Stimulated activated CD4-positive, alpha-beta T cell treated with anti-CD3 and anti-CD28 coated beads, Interleukin-12 subunit alpha, Interleukin-12 subunit beta, amount 100 ng/mL, for 4 hours (primary cell): Measurements from ENCODE around the gene TMEM91.

Experiments used
- DNase-seq: peaks from one replicate; pipeline ENCODE4 v3.0.0-alpha.2; 2020

Gene TMEM91

DNA sequence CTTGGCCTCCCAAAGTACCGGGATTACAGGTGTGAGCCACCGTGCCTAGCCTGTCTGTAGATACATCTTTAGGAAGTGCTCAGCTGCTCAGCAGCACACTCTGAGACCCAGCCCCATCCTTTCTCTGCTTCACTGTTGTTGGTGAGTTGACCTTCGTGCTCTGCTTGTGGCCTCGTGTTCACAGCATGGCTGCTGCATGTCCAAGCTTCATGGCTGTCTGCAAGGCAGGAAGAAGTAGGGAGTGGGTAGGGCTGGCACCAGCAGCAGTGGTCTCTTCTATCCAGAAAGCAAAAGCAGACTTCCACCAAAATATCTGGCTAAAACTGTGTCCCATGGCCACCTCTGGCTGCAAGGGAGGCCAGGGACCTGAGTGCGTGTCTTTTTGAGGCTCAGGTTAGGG is 36.6 kb downstream of the TMEM91 start:
- DNase-seq, result no peak

DNA sequence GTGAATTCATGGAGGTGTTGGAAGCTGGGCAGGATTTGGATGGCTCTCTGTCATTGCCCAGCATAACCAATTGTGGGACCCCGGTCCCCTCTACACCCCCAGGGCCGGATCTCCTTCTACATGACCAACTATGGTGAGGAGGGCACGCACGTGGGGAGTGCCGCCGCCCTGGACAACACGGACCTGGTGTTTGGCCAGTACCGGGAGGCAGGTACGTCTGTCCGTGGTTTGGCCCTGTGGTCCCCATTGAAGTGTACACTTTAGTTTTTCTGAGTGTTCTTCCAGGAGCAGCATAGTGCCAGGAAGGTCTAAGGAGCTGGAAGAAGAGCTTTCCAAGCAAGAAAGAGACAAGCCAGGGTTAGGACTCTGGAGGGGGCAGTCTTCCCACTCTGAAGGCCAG is 37.6 kb downstream of the TMEM91 start:
- DNase-seq, result no peak

GRCh38 chr19:41414461-41414860 is 38.1 kb downstream of the TMEM91 start:
- no peak for DNase-seq

DNA sequence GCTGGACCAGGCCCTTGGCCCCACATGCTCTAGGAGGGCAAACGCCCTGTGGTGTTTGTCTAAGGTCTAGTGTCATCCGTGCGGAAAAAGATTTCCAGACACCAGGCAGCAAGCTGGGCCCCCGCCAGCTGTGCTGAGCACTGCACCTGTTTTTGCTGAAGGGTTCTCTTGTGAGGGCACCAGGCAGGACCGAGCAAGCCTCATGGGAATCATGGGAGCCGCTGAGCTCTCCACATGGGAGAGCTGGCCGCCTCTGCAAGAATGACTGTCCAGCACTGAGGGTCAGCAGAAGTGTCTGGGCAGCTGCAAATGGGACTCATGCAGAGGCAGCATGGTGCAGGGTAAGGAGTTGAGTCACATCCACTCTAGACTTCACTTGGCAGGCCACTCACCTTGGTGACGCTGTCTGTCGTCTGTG is 38.8 kb downstream of the TMEM91 start:
- DNase-seq, result no peak

GRCh38 chr19:41416194-41416674 is 39.9 kb downstream of the TMEM91 start:
- DNase-seq, result no peak

DNA sequence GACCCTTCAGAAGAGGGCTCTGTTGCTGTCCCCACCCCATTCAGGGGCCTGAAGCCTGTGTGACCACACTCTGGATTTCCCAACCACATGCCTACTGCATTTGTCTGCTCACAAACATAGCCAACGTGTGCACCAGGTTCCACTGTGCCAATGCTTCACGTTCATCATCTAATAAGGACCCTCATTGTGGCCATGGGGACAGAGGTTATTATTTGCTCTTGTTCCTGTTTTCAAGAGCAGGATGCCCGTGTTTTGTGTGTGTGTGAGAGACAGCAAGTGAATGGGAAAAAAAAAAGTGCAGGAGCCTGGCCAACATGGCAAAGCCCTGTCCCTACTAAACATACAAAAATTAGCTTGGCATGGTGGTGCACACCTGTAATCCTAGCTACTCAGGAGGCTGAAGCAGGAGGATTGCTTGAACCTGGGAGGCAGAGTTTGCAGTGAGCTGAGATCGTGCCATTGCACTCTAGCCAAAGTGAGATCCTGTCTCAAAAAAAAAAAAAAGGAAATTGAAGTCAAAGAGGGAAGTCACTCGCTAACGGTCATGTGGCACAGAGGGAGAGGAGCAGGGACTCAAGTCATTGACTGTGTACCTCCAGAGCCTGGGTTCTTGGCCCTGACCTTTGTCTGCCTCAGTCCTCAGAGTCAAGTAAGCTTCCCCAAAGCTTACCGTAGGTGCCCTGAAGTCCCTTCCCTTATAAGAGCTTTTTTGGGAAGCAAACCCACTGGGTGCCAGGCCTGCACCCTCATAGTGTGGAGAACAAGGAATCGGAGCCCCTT is 44.0 kb downstream of the TMEM91 start:
- no peak for DNase-seq

GRCh38 chr19:41421314-41421713 is 45.0 kb downstream of the TMEM91 start:
- DNase-seq, result no peak

DNA sequence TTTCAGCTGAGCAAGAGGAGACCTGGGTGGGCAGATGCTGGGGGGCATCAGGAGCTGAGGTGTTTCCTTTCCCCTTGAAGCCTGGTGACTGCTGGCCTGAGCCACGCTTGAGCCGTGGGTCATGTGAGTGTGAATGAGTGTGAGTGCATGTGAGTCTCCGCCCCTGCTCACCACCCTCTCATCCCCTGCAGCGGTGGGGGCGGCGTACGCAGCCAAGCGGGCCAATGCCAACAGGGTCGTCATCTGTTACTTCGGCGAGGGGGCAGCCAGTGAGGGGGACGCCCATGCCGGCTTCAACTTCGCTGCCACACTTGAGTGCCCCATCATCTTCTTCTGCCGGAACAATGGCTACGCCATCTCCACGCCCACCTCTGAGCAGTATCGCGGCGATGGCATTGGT is 45.6 kb downstream of the TMEM91 start:
- DNase-seq, result no peak

DNA sequence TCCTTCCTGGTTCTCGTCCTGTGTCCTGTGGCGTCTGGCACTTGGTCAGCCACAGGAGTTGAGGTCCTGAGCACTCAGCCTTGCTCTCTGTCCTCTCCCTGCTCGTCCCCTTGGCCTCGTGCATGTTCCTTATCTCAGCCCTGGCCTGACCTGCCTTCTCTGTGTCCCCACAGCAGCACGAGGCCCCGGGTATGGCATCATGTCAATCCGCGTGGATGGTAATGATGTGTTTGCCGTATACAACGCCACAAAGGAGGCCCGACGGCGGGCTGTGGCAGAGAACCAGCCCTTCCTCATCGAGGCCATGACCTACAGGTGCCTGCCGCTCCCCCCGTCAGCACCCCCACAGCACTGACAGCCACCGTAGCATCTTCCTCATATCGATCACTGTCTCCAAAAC is 46.1 kb downstream of the TMEM91 start:
- no peak for DNase-seq

GRCh38 chr19:41422955-41423354 is 46.6 kb downstream of the TMEM91 start:
- no peak for DNase-seq

GRCh38 chr19:41424335-41425173 is 48.2 kb downstream of the TMEM91 start:
- no peak for DNase-seq

- no peak for DNase-seq
Observed at GRCh38 chr19:41425174-41426115, 49.1 kb downstream of the TMEM91 start.

- no peak for DNase-seq
Observed at GRCh38 chr19:41426116-41426841, 49.9 kb downstream of the TMEM91 start.

DNA sequence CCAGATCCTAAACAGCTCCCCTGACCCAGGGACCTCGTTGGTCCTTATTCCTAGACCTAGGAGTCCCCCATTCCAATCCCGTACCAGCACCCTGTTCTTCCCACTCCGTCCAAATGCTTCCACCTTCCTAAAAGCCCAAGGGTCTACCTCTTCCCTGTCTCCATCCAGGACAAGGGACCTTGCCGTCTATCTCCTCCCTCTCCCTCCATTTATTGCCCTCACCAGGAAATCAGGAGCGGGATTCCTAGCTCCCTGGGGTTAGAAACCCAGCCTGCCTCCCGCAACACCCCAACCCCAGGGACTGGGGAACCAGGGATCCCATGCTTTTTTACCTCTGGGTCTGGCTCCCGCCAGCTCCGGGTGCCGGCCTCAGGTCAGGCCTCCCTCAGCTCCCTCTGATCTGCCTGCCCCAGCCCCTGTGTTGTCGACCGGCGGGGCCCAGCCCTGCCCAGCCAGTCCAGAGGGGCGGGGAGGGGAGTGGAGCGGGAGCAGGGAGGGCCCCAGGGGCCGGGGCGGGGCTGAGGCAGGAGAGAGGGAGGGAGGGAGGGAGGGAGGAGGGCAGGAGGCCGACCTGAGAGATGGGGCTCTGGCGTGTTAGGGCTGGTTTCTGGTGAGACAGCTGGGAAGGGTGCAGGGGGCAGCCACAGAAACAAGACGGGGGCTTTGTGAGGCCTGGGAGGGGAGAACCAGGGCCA is 50.8 kb downstream of the TMEM91 start, which contains the start of gene B3GNT8:
B3GNT8 (minus strand) TSS at position 423 of the 695 bp plus-strand sequence. CDS start 596 bp downstream, outside the sequence.
- DNase-seq, result peak; percentile 45

GRCh38 chr19:41427647-41428480 is 51.5 kb downstream of the TMEM91 start:
- no peak for DNase-seq

GRCh38 chr19:41428481-41428859 is 52.1 kb downstream of the TMEM91 start:
- DNase-seq, result no peak

GRCh38 chr19:41430922-41431321 is 54.6 kb downstream of the TMEM91 start:
- no peak for DNase-seq

- no peak for DNase-seq
Observed at GRCh38 chr19:41431426-41432386, 55.4 kb downstream of the TMEM91 start.

GRCh38 chr19:41433171-41433570 is 56.8 kb downstream of the TMEM91 start:
- no peak for DNase-seq
